ENCODE data around the gene ESR1. TPM values are rescaled to one million over a fixed set of nuclear protein-coding genes. Genes with fewer than 3 reads are reported as not detected.

ESR1 gene
- total RNA-seq, 1 experiment from 2014 or later = 0.98 TPM

DNA sequence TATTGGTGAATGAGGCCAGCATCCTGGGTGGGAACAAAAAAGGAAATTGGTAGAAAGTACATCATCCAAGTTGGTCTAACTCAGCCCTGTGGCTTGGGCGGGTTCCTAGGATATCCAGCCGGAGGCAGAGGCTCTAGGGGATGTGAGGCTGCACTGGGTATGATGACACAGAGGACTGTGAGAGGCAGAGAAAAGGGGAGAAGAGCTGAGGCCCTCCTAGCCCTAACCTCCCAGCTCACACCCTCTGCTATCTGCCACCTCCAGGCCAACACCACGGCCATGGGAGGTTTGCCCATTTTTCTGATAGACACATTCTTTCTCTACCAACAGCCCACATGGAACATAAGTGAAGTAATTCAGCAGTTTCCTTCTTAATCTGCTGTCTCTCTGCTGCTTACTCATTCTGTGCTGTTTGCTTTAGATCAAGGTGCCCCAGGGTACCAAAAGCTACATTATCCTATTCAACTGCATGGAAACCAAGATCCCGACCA, 284.4 kb downstream of the ESR1 start (continued):
- TF ChIP-seq, protein P1, sequence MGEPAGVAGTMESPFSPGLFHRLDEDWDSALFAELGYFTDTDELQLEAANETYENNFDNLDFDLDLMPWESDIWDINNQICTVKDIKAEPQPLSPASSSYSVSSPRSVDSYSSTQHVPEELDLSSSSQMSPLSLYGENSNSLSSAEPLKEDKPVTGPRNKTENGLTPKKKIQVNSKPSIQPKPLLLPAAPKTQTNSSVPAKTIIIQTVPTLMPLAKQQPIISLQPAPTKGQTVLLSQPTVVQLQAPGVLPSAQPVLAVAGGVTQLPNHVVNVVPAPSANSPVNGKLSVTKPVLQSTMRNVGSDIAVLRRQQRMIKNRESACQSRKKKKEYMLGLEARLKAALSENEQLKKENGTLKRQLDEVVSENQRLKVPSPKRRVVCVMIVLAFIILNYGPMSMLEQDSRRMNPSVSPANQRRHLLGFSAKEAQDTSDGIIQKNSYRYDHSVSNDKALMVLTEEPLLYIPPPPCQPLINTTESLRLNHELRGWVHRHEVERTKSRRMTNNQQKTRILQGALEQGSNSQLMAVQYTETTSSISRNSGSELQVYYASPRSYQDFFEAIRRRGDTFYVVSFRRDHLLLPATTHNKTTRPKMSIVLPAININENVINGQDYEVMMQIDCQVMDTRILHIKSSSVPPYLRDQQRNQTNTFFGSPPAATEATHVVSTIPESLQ (CRISPR knock-in tag; IDR thresholded peaks at IDR 0.05) = no peak
- TF ChIP-seq GTF2I (CRISPR knock-in tag; conservative IDR thresholded peaks at IDR 0.05) = no peak
- TF ChIP-seq, protein P2, sequence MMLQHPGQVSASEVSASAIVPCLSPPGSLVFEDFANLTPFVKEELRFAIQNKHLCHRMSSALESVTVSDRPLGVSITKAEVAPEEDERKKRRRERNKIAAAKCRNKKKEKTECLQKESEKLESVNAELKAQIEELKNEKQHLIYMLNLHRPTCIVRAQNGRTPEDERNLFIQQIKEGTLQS (CRISPR knock-in tag; conservative IDR thresholded peaks at IDR 0.05) = no peak
- TF ChIP-seq ZNF138 (CRISPR knock-in tag; conservative IDR thresholded peaks at IDR 0.05) = no peak
- TF ChIP-seq, protein P3, sequence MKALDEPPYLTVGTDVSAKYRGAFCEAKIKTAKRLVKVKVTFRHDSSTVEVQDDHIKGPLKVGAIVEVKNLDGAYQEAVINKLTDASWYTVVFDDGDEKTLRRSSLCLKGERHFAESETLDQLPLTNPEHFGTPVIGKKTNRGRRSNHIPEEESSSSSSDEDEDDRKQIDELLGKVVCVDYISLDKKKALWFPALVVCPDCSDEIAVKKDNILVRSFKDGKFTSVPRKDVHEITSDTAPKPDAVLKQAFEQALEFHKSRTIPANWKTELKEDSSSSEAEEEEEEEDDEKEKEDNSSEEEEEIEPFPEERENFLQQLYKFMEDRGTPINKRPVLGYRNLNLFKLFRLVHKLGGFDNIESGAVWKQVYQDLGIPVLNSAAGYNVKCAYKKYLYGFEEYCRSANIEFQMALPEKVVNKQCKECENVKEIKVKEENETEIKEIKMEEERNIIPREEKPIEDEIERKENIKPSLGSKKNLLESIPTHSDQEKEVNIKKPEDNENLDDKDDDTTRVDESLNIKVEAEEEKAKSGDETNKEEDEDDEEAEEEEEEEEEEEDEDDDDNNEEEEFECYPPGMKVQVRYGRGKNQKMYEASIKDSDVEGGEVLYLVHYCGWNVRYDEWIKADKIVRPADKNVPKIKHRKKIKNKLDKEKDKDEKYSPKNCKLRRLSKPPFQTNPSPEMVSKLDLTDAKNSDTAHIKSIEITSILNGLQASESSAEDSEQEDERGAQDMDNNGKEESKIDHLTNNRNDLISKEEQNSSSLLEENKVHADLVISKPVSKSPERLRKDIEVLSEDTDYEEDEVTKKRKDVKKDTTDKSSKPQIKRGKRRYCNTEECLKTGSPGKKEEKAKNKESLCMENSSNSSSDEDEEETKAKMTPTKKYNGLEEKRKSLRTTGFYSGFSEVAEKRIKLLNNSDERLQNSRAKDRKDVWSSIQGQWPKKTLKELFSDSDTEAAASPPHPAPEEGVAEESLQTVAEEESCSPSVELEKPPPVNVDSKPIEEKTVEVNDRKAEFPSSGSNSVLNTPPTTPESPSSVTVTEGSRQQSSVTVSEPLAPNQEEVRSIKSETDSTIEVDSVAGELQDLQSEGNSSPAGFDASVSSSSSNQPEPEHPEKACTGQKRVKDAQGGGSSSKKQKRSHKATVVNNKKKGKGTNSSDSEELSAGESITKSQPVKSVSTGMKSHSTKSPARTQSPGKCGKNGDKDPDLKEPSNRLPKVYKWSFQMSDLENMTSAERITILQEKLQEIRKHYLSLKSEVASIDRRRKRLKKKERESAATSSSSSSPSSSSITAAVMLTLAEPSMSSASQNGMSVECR (CRISPR knock-in tag; IDR thresholded peaks at IDR 0.05; ENCODE audit: borderline replicate concordance) = no peak
- TF ChIP-seq SOX15 (CRISPR knock-in tag; IDR thresholded peaks at IDR 0.05) = no peak
- TF ChIP-seq, protein P4, sequence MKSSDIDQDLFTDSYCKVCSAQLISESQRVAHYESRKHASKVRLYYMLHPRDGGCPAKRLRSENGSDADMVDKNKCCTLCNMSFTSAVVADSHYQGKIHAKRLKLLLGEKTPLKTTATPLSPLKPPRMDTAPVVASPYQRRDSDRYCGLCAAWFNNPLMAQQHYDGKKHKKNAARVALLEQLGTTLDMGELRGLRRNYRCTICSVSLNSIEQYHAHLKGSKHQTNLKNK (CRISPR knock-in tag; IDR thresholded peaks at IDR 0.05) = no peak
- TF ChIP-seq FOXP1 (CRISPR knock-in tag; IDR thresholded peaks at IDR 0.05; ENCODE audit: borderline replicate concordance) = no peak
- TF ChIP-seq, protein P5, sequence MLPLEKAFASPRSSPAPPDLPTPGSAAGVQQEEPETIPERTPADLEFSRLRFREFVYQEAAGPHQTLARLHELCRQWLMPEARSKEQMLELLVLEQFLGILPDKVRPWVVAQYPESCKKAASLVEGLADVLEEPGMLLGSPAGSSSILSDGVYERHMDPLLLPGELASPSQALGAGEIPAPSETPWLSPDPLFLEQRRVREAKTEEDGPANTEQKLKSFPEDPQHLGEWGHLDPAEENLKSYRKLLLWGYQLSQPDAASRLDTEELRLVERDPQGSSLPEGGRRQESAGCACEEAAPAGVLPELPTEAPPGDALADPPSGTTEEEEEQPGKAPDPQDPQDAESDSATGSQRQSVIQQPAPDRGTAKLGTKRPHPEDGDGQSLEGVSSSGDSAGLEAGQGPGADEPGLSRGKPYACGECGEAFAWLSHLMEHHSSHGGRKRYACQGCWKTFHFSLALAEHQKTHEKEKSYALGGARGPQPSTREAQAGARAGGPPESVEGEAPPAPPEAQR (CRISPR knock-in tag; IDR thresholded peaks at IDR 0.05) = no peak

DNA sequence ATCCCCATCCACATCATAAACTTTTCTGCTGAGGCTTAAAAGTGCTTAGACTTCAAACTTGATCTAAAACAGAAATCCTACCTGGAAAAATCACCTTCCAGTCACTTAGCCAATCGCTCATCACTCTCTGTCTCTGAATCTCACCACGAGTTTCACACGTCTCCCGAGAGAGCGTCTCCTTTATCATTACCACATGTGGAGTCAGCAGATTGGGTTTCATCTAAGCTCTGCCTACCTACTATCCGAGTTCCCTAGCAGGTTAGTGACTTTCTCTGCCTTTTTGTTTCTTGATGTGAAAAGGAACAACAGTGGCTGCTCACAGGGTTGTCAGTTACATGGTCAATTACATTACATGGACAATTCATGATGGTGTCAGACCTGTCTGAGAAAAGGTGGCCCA, 286.2 kb downstream of the ESR1 start:
- POLR2A ChIA-PET = no interaction called here
- TF ChIP-seq, protein P6, sequence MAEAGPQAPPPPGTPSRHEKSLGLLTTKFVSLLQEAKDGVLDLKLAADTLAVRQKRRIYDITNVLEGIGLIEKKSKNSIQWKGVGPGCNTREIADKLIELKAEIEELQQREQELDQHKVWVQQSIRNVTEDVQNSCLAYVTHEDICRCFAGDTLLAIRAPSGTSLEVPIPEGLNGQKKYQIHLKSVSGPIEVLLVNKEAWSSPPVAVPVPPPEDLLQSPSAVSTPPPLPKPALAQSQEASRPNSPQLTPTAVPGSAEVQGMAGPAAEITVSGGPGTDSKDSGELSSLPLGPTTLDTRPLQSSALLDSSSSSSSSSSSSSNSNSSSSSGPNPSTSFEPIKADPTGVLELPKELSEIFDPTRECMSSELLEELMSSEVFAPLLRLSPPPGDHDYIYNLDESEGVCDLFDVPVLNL (CRISPR knock-in tag; IDR thresholded peaks at IDR 0.05; ENCODE audit: borderline replicate concordance, low read depth) = no peak
- TF ChIP-seq, protein P5 (CRISPR knock-in tag; IDR thresholded peaks at IDR 0.05) = no peak
- TF ChIP-seq KAT7 (CRISPR knock-in tag; IDR thresholded peaks at IDR 0.05; ENCODE audit: borderline replicate concordance) (no peak), ZNF423 (CRISPR knock-in tag; IDR thresholded peaks at IDR 0.05) (no peak), RELA (CRISPR knock-in tag; IDR thresholded peaks at IDR 0.05; ENCODE audit: borderline replicate concordance) (no peak), ZNF138 (CRISPR knock-in tag; conservative IDR thresholded peaks at IDR 0.05) (no peak), NR2C2 (CRISPR knock-in tag; IDR thresholded peaks at IDR 0.05) (no peak), GRHL2 (CRISPR knock-in tag; IDR thresholded peaks at IDR 0.05; ENCODE audit: insufficient replicate concordance, severe bottlenecking) (no peak), ZNF396 (CRISPR knock-in tag; IDR thresholded peaks at IDR 0.05; ENCODE audit: borderline replicate concordance) (no peak), FOXK1 (CRISPR knock-in tag; IDR thresholded peaks at IDR 0.05) (no peak)

More for the DNA sequence above, 286.2 kb downstream of the ESR1 start:
- no peaks in the 10 kb centered on the region for H3K27me3 Mint-ChIP-seq (ENCODE audit: low read depth)
- CTCF ChIA-PET = no interaction called here
- no peak overlapping the region for H3K4me3 Mint-ChIP-seq
- no peak for DNase-seq (ENCODE audit: low spot score)
- no peaks in the 10 kb centered on the region for H3K36me3 Mint-ChIP-seq
- H3K27ac Mint-ChIP-seq = no peak overlapping the region
- no peak for ATAC-seq
- peaks cover 20% of the 10 kb centered on the region for H3K4me1 Mint-ChIP-seq
- peaks cover under 1% of the 10 kb centered on the region; the same call in 1 of the 2 replicates for H3K9me3 Mint-ChIP-seq
